ENCODE results near the gene MB.

The MB gene

DNA sequence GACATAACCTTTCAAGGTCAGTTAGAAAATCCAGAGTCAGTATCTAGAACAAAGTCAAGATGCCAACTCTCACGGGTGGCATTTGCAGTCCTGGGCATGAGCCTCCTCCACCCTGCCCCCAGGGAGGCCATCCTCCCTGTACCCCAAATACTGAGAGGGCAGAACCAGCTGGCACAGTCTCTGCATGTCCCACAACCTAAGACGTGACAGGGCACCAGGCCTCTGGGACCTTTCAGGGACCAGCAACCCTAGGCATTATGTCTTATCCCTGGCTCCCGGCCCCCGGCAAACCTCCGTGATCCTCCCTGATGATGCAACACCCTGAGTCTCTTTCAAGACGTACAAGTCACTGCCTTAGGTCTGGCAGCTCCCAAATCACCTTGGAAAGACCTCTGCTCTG, 2.0 kb downstream of the MB start:
- no peak for DNase-seq (ENCODE audit: low read depth)

DNA sequence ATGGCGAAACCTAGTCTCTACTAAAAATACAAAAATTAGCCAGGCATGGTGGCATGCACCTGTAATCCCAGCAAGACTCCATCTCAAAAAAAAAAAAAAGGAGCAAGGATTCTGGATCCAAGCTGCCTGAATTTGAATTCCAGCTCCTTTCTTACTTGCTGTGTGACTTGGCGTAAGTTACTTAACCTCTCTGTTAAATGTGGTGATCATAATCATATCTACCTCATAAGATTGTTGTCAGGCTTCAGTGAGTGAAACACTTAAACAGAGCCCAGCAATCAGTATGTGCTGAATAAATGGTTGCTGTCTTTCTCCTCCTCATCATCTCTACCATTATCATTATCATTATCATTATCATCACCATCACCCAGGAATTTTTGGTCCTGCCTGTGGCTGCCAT, 2.7 kb downstream of the MB start:
- DNase-seq (ENCODE audit: low read depth): no peak

DNA sequence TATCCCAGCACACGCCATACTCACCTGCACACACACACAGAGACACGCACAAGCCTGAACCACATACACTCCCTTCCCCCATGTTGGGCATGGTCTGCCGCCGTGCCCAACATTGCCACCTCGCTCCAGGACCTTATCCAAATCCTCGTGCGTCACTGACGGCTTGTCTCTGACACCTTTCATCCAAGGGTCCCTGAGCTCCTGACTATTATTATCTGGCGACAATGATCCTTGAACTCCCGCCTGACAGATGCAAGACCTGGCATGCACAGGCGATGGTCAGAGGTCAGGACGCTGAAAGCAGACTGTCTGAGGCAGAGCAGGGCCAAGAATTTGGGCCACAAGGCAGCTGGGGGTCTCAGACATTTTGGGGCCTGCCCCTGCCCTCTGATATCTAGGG, 4.2 kb downstream of the MB start:
- DNase-seq (ENCODE audit: low read depth): no peak

DNA sequence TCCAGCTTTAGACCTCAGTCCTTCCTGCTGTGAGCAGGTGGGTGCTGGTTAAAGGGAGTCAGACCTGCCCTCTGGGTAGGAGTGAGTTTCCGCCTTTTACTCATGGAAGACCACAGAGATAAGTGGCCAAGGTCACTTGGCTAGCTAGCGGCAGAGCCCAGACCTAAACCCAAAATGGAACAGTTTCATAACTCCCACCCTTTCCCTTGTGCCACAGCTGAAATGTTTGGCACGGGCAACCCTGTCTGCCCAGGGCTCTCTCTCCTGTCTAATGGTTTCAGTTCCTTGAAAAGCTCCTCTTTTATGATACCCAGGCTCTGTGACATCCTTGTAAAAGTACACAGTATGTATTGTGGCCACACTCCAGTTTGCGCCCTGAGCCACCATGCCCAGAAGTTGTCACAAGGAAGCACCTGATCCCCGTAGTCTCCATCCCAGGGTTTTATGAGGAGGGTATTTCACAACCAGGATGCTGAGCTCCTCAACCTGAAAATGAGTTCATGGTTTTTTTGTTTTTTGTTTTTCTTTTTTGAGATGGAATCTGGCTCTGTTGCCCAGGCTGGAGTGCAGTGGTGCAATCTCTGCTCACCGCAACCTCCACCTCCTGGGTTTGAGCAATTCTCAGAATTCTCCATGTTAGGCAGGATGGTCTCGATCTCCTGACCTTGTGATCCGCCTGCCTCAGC, 5.1 kb downstream of the MB start:
- DNase-seq (ENCODE audit: low read depth): no peak

DNA sequence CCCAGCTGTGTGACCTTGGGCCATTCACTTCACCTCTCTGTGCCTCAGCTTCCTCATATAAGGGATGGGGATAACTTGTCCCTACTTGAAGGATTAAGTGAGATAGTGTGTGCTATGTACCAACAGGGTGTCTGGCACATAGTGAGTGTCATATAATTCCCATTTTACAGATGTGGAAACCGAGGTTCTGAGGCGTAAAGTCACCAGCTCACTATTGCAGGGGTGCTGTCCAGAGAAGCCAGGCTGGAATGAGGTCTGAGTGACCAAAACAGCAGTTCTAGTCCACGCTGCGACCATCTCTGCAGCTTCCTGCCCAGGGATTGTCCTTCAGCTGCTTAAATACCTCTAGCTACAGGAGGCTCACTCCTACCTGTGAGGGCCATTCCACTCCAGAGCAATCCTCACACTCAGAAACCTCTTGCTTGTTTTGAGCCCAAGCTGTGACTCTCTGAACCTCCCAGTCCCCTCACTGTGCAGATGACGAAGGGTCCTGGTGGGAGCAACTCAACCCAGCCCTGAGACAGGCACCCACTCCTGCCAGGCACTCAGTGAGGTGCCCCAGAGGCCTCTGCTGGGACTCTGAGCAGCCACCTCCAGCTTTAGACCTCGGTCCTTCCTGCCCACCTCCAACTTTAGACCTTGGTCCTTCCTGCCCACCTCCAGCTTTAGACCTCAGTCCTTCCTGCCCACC, 5.8 kb downstream of the MB start:
- no peak for DNase-seq (ENCODE audit: low read depth)

DNA sequence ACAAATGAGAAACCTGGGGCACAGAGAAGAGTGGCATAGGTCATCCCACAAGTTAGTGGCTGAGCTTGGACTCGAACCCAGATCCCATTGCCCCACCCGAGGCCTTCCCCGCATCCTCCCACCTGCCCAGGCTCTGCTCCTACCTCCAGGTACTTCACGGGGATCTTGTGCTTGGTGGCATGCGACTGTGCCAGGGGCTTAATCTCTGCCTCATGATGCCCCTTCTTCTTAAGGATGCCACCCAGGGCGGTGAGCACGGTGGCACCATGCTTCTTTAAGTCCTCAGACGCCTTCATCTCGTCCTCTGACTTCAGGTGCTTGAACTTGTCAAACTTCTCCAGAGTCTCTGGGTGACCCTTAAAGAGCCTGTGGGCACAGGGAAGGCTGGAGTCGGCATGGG, 6.4 kb downstream of the MB start:
- DNase-seq (ENCODE audit: low read depth): no peak

DNA sequence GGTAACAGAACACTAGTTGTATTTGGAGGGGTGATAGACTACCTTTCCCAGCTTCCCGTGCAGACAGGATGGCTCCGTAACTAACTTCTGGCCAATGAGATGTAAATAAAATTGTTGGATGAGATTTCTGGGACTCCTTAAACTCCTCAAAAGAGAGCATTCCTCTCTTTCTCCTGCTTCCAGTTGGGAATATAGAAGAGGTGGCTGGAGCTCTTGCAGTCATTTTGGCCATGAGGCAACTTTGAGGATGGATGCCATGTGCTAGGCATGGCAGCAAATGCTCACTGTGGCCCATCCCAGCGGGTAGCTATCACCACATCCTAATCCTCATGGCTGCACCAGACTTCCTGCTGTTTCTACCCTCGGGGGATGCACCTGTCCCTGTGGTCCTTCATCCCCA, 7.4 kb downstream of the MB start:
- DNase-seq (ENCODE audit: low read depth): no peak

DNA sequence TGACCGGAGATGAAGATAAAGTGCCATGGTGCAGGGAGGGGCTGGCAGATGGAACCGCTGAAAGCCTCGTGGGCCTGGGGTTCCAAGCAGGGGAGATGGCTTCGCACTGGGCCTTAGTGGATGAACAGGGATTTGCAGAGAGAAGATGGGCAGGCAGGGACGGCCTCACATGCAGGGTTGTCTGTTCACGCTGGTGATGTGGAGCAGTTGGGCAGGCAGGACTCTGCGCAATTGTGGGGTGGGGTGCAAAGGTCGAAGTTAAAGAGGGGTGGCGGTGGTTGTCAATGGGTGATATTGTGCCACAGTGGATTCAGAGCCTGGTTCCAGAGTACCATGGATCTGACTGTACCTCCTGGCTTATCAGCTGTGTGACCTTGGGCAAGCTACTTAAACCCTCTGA, 7.9 kb downstream of the MB start:
- no peak for DNase-seq (ENCODE audit: low read depth)

DNA sequence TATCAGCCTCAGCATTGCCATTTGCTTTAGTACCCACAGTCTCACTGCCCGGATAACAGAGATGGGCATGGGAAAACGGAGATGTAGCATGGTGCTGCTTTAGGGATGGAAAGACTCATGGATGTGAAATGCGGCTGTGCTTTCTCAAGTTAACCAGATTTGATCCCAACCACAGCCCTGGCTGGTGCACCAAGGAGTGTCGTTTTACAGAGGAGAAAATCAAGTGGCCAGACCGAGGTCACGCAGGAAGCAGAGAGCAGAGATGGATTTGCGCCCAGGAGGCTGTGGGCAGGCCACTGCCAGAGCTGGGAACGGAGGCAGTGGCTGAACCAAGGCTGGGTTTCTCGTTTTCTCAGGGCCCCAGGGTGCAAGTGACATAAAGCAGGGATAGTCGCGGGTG, 9.0 kb downstream of the MB start:
- DNase-seq (ENCODE audit: low read depth): no peak

DNA sequence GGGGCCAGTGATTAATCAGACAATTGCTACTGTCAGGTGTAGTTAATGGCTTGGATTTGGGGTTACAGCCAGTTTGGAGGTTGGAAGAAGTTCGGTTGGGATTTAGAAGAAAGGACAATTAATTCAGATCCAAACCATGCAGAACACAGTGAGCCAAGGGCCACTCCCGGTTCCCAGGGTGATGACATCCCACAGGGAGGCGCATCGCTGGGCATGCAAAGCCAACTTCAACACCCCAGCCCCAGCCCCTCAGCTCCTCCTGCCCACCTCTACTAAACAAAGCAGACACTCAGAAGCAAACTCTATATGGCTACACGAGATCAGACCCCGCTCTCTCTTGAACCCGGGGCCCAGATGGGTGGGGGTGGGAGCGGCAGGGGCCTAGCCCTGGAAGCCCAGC, 10.2 kb downstream of the MB start:
- DNase-seq (ENCODE audit: low read depth): no peak

DNA sequence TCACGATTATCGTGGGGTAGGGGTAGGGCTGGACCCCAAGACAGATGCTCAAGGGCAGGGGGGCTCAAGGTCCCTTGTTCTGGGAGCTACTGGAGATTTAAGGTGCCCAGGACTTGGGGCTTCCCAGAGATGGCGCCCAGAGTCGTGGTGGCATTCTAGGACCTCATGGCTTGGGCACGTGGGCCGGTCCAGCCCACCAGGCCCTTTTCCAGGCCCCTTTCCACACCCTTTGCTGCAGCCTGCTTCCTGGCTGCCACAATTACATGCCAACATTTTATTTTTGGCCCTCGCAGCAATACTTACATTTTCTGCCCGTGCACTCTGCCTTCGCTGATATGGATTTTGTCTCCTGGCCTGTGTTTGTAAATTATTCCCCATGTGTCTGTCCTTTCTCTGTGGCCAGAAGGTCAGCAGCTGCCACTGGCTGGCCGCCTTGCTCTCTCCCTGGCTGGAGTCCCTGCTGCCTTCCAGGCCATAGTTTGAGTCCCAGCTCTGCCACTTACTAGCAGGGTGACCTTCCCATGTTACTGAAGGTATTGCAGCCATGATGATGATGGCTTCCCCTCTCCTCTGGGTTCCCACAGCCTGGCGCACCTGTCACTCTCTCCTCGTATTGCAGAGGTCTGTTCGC, 11.2 kb downstream of the MB start:
- no peak for DNase-seq (ENCODE audit: low read depth)

DNA sequence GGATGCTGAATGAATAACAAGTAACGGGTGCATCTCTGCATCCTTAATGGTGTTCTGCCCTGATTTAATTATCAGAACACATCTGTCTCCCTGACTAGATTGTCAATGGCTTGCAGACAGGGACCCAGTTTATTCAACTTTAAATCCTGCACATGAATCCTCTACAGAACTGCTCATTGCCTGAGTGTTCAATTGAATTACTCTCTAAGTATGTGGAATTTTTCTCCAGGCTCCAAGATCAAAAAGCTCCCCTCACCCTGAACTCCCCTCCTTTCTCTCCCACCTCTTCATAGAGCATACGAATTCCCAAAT, 11.8 kb downstream of the MB start:
- DNase-seq (ENCODE audit: low read depth): no peak

DNA sequence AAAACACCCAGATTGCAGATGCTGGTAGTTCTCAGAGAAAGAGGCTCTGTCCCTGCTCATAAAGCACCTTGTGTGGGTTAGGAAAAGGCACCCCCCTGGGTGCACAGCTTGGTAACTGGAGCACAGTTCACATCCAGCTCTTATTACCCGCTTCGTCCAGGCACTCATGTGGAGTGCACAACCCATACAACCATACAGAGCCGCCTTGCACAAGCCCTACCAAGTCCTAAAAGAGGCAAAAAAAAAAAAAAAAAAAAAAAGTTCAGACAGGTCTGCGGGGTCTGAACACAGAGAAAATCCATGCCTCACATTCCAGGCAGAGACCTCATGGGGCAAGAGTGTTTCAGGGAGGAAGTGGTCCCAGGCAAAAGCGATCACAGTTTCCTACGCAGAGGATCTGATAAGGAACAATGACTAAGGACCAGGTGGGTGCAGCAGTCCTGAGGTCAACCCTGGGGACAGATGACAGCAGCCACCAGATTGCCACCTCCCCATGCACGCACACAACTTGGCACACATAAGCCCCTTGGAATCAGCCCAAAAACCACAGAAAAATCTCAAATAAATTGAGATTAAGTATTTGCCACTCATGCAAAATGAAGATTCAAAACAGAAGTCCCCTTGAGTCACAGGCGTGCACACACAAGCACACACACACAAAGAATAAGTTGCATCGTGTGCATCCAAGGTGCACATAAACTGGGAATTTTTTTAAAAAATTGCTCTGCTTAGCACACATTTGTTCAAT, 12.3 kb downstream of the MB start:
- DNase-seq (ENCODE audit: low read depth): no peak

DNA sequence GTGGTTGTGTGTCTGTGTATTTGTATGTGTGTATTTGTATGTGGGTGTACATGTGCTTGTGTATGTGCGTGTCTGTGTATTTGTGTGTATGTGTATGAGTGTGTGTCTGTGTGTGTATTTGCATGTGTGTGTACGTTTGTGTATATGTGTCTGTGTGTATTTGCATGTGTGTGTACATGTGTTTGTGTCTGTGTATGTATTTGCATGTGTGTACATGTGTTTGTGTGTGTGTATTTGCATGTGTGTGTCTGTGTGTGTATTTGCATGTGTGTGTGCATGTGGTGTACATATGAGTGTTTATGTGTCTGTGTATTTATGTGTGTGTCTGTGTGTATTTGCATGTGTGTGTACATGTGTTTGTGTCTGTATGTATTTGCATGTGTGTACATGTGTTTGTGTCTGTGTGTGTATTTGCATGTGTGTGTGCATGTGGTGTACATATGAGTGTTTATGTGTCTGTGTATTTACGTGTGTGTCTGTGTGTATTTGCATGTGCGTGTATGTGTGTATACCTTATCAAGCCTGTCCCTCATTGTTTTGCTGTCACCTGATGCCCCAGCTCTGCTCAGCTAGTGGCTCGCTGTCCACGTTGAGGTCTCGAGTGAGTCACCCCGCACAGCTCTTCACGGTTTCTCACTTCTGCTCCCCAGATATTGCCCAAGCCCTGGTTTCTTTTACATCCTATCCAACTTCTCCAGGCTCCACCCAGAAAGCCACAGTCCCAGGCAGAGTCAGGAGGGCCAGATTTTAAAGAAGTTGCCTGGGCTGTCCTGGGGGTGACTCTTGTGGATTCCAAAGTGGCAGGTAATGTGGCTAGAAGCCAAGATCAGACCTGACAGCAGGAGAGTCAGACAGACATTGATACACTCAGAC, 15.2 kb downstream of the MB start:
- peak; percentile 69 for DNase-seq (ENCODE audit: low read depth)

DNA sequence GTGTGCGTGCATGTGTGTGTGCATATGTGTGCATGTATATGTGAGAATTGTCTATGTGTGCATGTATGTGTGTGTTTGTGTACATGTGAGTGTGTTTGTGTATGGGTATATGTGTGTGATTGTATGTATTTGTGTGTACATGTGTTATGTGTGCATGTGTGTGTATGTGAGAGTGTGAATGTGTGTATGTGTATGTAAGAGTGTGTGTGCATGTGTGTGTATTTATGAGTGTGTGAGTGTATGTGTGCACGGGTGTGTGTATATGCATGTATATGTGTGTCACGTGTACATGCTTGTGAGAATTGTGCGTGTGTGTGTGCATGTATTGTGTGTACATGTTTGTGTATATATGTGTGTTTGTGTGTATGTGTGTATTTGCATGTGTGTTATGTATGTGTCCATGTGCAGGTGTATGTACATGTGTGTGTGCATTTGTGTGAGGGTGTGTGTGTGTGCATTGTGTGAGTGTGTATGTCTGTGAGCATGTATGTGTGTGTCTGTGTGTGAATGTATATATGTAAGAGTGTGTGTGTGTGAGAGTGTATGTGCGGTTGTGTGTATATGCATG, 16.0 kb downstream of the MB start:
- DNase-seq (ENCODE audit: low read depth): no peak

DNA sequence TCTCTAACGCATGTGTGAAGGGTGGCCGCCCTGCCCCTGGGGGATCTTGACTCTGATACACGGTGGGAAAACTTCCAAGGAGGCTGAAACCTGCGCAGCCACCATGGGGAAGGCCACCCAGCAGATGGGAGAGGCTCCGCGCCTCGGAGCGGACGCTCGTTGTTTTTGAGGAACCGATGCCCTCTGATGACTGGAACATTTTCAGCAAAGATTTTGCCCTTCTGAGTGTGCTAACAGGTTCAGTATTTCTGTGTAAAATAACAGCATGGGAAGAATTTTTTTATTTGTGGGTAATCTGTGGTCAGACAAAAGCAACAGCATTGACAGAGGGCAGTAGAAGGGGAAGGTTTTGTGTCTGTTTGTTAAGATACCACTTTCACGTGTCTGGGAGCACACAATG, 16.7 kb downstream of the MB start:
- DNase-seq (ENCODE audit: low read depth): no peak

DNA sequence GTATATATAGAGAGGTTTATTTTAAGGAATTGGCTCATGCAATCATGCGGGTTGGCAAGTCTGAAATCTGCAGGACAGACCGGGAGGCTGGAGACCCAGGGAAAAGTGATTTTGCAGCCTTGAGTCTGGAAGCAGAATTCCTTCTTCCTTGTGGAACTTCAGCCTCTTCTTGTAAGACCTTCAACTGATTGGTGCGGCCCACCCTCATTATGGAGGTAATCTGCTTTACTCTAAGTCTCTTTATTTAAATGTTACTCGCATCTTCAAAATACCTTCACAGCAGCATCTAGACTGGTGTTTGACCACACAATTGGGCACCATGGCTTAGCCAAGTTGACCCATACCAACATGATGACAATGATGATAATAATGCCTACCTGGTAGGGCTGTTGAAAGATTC, 17.8 kb downstream of the MB start:
- DNase-seq (ENCODE audit: low read depth): no peak

DNA sequence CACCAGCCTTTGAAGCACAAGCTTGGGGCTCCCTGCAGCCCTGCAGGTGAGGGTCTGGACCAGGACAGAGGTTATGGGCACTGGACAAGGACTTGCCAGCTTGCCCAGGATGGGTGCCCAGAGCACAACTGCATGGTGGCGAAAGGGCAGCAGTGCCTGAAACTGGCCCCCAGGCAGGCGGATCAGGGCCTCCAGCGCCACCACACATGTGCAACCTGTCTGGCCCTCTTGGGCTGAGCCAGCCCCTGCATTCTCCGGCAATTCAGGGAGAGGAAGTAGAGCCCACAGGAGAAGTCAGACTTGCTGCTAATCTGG, 18.8 kb downstream of the MB start:
- no peak for DNase-seq (ENCODE audit: low read depth)

DNA sequence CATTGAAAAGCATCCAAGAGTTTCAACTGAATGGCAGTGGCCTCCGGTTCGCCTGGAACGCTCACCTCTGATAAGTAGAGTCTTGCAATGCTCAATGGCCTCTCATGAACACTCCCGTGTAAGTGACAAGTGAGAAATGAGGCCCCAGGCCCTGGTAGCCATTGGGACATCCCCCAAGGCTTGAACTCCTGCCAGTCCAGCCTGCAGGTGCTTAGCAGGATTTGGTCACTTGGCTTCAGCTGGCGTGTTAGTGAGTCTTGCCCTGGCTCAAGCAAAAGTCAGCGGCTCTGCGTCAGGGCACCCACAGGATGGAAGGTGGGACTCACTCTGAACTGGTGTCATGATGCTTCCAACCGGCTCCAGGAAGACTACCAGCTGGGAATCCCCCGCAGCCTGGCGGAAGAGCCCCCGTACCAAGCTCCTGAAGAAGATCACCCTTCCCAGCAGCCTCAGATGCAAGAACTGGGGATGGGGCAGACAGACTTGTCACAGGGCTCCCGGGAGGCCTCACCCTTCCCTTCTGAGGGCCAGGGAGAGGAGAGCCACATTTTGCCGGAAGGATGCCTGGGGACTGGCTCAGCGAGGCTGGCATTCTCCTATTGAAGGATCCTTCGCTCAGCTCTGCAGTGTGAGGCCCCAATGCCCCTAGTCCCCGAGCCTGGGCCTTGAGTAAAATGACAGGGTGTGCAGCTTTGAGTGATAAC, 19.3 kb downstream of the MB start:
- DNase-seq (ENCODE audit: low read depth): no peak

DNA sequence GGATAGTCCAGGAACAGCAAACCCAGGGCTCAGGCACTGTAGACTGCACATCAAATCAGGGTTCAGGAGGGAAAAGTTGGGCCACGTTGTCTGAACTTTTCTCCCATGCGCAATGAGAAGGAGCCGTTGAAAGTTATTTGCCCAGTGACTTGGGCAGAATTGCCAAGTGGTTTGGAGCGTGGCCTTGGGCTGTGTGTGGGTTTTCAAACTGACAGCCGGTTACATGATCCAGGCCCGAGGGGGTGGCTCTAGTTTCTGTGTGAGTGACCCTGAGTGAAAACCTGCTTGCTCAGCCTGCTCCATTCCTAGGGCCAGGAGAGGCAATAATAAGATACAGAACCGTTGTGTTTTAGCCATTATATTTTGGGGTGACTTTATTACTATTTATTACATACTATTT, 20.3 kb downstream of the MB start:
- no peak for DNase-seq (ENCODE audit: low read depth)

DNA sequence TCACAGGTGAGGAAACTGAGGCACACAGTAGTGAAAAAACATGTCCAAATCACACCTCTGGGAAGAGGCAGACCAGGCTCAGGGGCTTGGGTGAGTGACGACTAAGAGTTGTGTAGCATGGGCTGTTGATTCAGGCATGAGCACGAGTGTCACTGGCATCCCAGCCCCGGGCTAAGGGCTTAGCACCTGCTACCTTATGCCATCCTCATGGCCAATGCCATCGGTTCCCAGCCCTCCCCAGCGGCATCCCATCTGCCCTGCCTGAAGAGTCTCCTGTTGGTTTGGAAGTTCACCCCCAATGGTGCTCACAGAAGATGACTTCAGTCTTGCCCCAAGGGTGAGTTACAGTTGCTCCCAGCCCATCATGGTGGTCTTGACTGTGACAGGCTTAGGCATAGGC, 22.4 kb downstream of the MB start:
- no peak for DNase-seq (ENCODE audit: low read depth)
